Astrocyte of the cerebellum (primary cell): ENCODE data around the gene GATB.

Experiments used
- DNase-seq: peaks from one replicate; pipeline ENCODE4 v3.0.0-alpha.2; 2011; ENCODE audit warnings: low read depth
- H3K4me3 ChIP-seq: 2 replicates; pipeline ENCODE4 v1.5.1; 2011; ENCODE audit warnings: mild to moderate bottlenecking, low read depth, low read length, moderate library complexity
- in situ Hi-C: cut with HindIII; loops from 2 replicates; pipeline ENCODE4 v1.10.0; 2017; ENCODE audit warnings: low sequenced_read_pairs
- TF ChIP-seq, protein P1 (sequence below): IDR thresholded peaks from 2 replicates; pipeline ENCODE4 v1.5.1; 2012; ENCODE audit warnings: low read length, low read depth, moderate library complexity, mild to moderate bottlenecking; ENCODE audit errors: missing control alignments

GATB gene

DNA sequence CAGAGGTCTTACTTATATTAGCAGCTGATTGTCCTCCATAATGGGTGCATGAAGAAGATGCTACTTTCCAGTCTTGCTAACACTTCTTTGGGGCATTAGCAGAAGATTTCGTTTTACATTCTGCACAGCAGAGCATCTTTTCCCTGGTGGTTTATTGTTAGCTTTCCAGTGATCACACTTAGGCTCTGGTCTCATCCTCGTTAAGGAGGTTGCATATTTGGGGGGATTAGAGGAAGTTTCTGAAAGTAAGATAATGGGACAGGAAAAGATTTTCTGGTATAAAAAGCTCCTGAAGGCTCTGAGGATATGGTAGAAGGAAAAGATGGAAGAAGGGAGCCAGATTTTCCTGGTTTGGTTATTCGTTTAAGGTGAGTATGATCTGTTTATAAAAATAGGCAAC is 134.1 kb downstream of the GATB start:
- no peak for DNase-seq
- H3K4me3 ChIP-seq: no peak overlapping the region
- TF ChIP-seq, protein P1, sequence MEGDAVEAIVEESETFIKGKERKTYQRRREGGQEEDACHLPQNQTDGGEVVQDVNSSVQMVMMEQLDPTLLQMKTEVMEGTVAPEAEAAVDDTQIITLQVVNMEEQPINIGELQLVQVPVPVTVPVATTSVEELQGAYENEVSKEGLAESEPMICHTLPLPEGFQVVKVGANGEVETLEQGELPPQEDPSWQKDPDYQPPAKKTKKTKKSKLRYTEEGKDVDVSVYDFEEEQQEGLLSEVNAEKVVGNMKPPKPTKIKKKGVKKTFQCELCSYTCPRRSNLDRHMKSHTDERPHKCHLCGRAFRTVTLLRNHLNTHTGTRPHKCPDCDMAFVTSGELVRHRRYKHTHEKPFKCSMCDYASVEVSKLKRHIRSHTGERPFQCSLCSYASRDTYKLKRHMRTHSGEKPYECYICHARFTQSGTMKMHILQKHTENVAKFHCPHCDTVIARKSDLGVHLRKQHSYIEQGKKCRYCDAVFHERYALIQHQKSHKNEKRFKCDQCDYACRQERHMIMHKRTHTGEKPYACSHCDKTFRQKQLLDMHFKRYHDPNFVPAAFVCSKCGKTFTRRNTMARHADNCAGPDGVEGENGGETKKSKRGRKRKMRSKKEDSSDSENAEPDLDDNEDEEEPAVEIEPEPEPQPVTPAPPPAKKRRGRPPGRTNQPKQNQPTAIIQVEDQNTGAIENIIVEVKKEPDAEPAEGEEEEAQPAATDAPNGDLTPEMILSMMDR: no peak
- in situ Hi-C loops: no loop called here

DNA sequence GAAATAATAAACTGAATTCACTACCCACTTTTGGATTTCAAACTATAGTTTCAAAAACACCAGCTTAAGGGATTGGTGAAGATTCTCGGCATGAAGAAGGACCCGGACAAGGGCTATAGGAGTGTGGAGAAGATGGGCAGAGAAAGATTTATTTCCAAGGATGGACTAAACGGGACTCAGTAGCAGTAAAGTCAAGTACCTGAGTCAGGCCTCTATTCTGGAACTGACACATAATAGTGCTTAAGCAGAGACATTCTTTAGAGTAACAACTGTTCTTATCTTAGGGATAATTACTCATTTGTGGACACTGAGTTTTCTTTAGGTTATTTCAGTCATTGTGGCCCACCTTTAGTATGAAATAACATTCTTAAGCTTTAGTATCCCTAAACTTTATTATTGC is 134.6 kb downstream of the GATB start:
- TF ChIP-seq, protein P1: no peak
- in situ Hi-C loops: no loop called here
- DNase-seq: no peak
- no peak overlapping the region for H3K4me3 ChIP-seq

- H3K4me3 ChIP-seq: no peak overlapping the region
- in situ Hi-C loops: loop anchor here (25.0 kb wide), 1 partner anchor 513 kb away; no protein-coding TSS in a partner anchor
- no peak for DNase-seq
- TF ChIP-seq, protein P1: no peak
Measured at GRCh38 chr4:151624626-151625565, 135.9 kb downstream of the GATB start.
